Ureter (tissue), 1 donor: ENCODE measurements around the gene SPHK2. TPM values are rescaled to one million over a fixed set of nuclear protein-coding genes. Genes with fewer than 3 reads are reported as not detected.
"Not testable (repeated sequence)": the region's sequence is repeated elsewhere in the genome, so short reads cannot be mapped to it uniquely, and the experiment has no call there.

Source experiments
- DNase-seq: peaks from one replicate; pipeline ENCODE4 v3.0.0-alpha.2; 2020; ENCODE audit warnings: low spot score
- total RNA-seq: library from RNA; stranded (reverse); gene quantifications from one replicate; pipeline ENCODE4 v1.2.4, GENCODE V29; 2023
- donor health status: DM: yes; HTN: yes; CAD: no.

The SPHK2 gene
- total RNA-seq, 1 donor from 2014 or later = 27.6 TPM

DNA sequence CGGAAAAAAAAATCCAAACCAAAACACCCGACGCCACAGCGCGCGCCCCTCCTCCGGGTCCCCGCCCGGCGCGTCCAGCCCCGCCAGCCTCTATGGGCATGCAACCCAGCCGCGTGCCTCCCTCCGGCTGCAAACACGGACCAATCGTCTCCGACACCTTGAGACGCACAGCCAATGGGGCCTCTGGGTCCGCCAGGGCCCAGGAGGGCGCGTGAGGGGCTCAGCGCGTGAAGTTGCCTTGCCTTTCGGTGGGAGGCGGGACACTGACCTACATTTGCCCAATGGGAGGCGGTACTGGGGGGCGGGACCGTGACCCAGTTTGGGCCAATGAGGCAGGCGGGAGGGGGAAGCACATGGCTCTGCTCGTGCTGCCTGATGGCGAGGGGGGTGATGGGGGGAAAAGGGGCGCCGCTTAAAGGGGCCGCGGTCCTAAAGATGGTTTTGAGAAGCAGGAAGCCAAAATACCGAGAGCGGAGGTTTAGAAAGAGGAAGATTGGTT is 18.2 kb downstream of the SPHK2 start:
- peak; percentile 100 for DNase-seq

- DNase-seq = peak; percentile 92
Observed at GRCh38 chr19:48637948-48638830, 18.9 kb downstream of the SPHK2 start.

GRCh38 chr19:48638831-48639381 is 19.6 kb downstream of the SPHK2 start:
- peak; percentile 51 for DNase-seq

- no peak for DNase-seq
Observed at GRCh38 chr19:48639483-48640375, 20.4 kb downstream of the SPHK2 start.

GRCh38 chr19:48641850-48642249 is 22.5 kb downstream of the SPHK2 start:
- DNase-seq = no peak

DNA sequence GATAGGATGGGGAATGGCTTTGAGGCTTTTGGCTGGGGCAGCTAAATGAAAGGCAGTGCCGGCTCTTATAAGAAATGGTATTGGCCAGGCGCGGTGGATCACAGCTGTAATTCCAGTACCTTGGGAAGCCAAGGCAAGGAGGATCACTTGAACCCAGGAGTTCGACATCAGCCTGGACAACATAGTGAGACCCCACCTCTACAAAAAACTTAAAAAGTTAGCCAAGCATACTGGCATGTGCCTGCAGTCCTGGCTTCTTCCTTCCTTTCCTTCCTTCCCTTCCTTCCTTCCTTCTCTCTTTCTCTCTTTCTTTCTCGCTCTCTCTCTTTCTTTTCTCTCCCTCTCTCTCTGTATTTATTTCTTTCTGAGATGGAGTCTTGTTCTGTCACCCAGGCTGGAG is 23.6 kb downstream of the SPHK2 start:
- no peak for DNase-seq

GRCh38 chr19:48644355-48644754 is 25.0 kb downstream of the SPHK2 start:
- DNase-seq = no peak

GRCh38 chr19:48644839-48645619 is 25.7 kb downstream of the SPHK2 start:
- DNase-seq = peak; percentile 82

DNA sequence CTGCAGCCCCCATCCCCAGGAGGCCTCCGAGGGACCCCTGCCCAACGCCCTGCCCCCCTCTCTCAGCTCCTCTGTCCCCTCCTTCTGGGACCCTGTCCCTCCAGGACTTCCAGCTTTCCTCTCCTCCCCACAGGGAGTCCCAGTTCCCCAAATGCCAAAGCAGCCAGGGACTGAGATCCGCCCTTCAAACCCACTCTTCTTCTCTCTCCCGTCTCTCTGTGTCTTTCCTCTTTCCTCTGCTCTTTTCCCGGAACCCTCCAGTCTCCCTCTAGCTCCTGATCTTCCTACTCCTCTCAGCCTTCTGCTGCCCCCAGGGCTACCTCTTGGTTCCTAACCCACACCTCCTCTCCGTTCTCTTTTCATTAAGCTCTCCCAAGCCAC is 26.3 kb downstream of the SPHK2 start:
- no peak for DNase-seq

DNA sequence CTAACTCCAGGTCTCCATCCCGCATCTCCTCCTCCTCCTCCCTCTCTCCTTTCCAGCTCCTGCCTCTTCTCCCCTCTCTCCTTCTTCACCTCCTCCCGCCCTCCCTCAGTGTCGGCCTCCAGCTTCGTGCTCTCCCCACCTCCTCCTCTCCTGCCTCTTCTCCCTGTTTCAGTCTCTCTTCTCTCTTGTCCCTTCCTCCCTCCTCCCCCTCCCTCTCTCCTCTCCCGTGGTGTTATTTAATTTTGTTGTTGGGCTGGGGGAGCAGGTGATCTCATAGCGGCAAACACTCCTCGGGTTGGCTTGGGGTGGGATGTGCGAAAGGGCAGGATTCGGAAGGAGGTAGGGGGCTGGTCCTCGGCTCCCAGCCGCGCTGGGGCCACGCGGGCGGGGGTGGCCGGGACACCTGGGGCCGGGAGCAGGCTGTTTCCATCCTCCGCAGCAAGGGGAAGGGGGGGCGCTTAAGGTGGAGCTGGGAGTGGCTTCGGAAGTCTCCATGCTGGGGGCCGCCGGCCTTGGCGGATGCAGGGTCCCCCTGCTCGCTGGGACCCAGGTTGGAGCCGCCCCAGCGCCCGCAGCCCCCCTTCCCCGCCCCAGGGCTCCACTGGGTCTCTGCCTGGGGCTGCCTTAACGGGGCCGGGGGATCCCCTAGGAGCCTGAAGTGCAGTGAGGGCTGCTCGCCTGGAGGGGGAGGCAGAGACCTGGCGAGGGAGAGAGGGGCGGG is 26.9 kb downstream of the SPHK2 start, which contains the start of gene CA11:
Gene CA11, minus strand, starts transcription at position 187 of the 721 bp plus-strand sequence. CDS start 555 bp downstream, outside the sequence.
- DNase-seq = peak; percentile 93

- no peak for DNase-seq
Observed at GRCh38 chr19:48646722-48647216, 27.5 kb downstream of the SPHK2 start.

GRCh38 chr19:48648134-48648533 is 28.8 kb downstream of the SPHK2 start:
- no peak for DNase-seq

GRCh38 chr19:48650974-48651682 is 31.8 kb downstream of the SPHK2 start:
- DNase-seq = no peak

DNA sequence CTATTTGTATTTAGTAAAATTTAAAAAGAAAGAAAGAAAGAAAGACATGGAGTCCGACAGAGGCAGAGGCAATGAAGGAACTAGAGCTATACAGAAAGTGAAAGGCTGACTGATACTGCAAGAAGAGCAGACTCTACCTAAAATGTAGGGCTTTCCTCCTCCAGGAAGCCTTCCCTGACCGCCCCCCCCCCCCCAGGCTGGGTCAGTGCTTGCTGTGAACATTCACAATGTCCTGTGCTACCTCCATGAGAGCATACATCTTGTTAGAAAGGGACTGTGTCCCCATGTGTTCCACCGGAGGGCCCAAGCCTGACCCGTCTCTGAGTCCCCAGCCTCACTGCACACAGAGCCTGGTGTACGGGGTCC is 32.4 kb downstream of the SPHK2 start:
- DNase-seq = no peak

DNA sequence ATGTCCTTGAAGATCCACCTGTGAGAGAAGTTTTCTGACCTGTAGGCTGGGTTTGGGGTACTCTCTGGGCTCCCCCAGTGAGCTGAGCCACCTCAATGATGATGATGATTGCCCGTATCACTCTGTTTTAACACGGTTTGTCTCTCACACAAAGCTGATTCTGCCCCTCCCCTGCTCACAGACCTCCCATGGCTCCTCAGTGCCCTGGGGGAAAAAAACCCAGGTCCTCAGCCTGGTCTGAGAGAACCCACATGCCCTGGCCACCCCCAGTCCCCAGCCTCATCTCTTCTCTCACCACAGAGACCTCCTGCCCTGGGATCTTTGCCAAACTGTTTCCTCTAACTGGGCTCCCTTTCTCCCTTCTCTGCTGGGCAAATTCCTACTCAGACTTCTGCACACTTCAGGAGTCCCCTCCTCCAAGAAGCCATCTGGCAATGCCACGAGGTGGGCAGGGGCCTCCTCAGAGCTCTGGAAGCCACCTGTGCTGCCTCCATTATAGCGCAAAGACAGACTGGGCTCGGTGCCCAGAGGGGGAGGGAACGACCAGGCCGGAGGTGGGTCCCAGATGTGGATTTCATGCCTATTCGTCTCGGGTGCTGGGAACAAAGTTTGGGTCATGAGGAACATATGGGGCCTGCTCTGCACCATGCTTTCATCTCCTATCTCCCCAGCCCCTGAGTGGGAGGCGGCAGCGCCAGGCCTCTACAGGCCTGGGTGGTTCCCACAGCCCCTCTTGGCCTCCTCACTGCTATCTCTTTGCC is 35.2 kb downstream of the SPHK2 start:
- DNase-seq = no peak

GRCh38 chr19:48656840-48657474 is 37.7 kb downstream of the SPHK2 start:
- no peak for DNase-seq

- DNase-seq = not testable (repeated sequence)
Observed at GRCh38 chr19:48657828-48658227, 38.5 kb downstream of the SPHK2 start.

GRCh38 chr19:48658483-48658882 is 39.2 kb downstream of the SPHK2 start:
- no peak for DNase-seq
